H9 (cell line): ENCODE data around the gene CLRN1. TPM values are rescaled to one million over a fixed set of nuclear protein-coding genes. Genes with fewer than 3 reads are reported as not detected.

Experiments used
- DNase-seq: peaks from one replicate; pipeline ENCODE4 v3.0.0-alpha.2; 2017
- H2AFZ ChIP-seq: one replicate; pipeline ENCODE4 v1.6.1; 2013; ENCODE audit warnings: mild to moderate bottlenecking, low read length, control low read depth, moderate library complexity
- H2AK5ac ChIP-seq: 2 replicates; pipeline ENCODE4 v1.6.1; 2013; ENCODE audit warnings: low read length, control low read depth, mixed read lengths; ENCODE audit not compliant: insufficient read length
- H2BK120ac ChIP-seq: one replicate; pipeline ENCODE4 v1.6.1; 2013; ENCODE audit warnings: low read depth, mild to moderate bottlenecking, low read length, control low read depth, inconsistent platforms; ENCODE audit not compliant: poor library complexity, severe bottlenecking
- H2BK12ac ChIP-seq: 2 replicates; pipeline ENCODE4 v1.6.1; 2013; ENCODE audit warnings: low read length, control low read depth, mixed read lengths, low read depth; ENCODE audit not compliant: insufficient read length
- H2BK15ac ChIP-seq: 2 replicates; pipeline ENCODE4 v1.6.1; 2013; ENCODE audit warnings: low read depth, low read length, control low read depth
- H2BK20ac ChIP-seq: one replicate; pipeline ENCODE4 v1.6.1; 2013; ENCODE audit warnings: low read depth, mild to moderate bottlenecking, low read length, control low read depth, inconsistent platforms; ENCODE audit not compliant: poor library complexity, severe bottlenecking
- H2BK5ac ChIP-seq: 2 replicates; pipeline ENCODE4 v1.6.1; 2013; ENCODE audit warnings: low read length, control low read depth, mixed read lengths; ENCODE audit not compliant: insufficient read length
- H3K14ac ChIP-seq: 2 replicates; pipeline ENCODE4 v1.6.1; 2013; ENCODE audit warnings: low read length, control low read depth; ENCODE audit not compliant: insufficient read depth
- H3K18ac ChIP-seq: 2 replicates; pipeline ENCODE4 v1.6.1; 2013; ENCODE audit warnings: low read depth, mild to moderate bottlenecking, mixed read lengths, low read length, control low read depth; ENCODE audit not compliant: insufficient read length
- H3K23ac ChIP-seq: 2 replicates; pipeline ENCODE4 v1.6.1; 2013; ENCODE audit warnings: low read length, control low read depth, mixed read lengths, low read depth; ENCODE audit not compliant: insufficient read length
- H3K23me2 ChIP-seq: 2 replicates; pipeline ENCODE4 v1.6.1; 2013; ENCODE audit warnings: low read depth, mild to moderate bottlenecking, mixed read lengths, low read length, control low read depth; ENCODE audit not compliant: insufficient read length, poor library complexity, severe bottlenecking
- H3K27ac ChIP-seq: 2 replicates; pipeline ENCODE4 v1.5.1; 2013; ENCODE audit warnings: low read length, control low read depth, mixed read lengths, low read depth; ENCODE audit not compliant: insufficient read length
- H3K27me3 ChIP-seq: 2 replicates; pipeline ENCODE4 v1.6.1; 2013; ENCODE audit warnings: low read length, control low read depth, inconsistent platforms; ENCODE audit not compliant: insufficient read depth
- H3K4ac ChIP-seq: 2 replicates; pipeline ENCODE4 v1.6.1; 2013; ENCODE audit warnings: low read depth, mild to moderate bottlenecking, control low read depth, inconsistent platforms, low read length, moderate library complexity
- H3K4me1 ChIP-seq: 2 replicates; pipeline ENCODE4 v1.6.1; 2013; ENCODE audit warnings: low read length, control low read depth, inconsistent platforms; ENCODE audit not compliant: insufficient read depth
- H3K4me2 ChIP-seq: 2 replicates; pipeline ENCODE4 v1.6.1; 2013; ENCODE audit warnings: low read length, control low read depth, mixed read lengths; ENCODE audit not compliant: insufficient read length, insufficient read depth
- H3K56ac ChIP-seq: 2 replicates; pipeline ENCODE4 v1.6.1; 2013; ENCODE audit warnings: low read depth, mild to moderate bottlenecking, mixed read lengths, low read length, control low read depth; ENCODE audit not compliant: insufficient read length
- H3K79me1 ChIP-seq: 2 replicates; pipeline ENCODE4 v1.6.1; 2013; ENCODE audit warnings: low read depth, mild to moderate bottlenecking, moderate library complexity, low read length, control low read depth, inconsistent platforms; ENCODE audit not compliant: insufficient read depth, poor library complexity, severe bottlenecking
- H3K79me2 ChIP-seq: 2 replicates; pipeline ENCODE4 v1.6.1; 2013; ENCODE audit warnings: low read length, control low read depth, inconsistent platforms; ENCODE audit not compliant: insufficient read depth
- H3K9ac ChIP-seq: 2 replicates; pipeline ENCODE4 v1.6.1; 2013; ENCODE audit warnings: low read length, control low read depth, mixed read lengths; ENCODE audit not compliant: insufficient read length; ENCODE audit errors: extremely low read depth
- H3K9me3 ChIP-seq: one replicate; pipeline ENCODE4 v1.6.1; 2013; ENCODE audit warnings: low read depth, low read length, inconsistent platforms; ENCODE audit not compliant: control insufficient read depth
- H3T11ph ChIP-seq: one replicate; pipeline ENCODE4 v1.6.1; 2013; ENCODE audit warnings: mild to moderate bottlenecking, low read length, control low read depth, inconsistent platforms
- H4K20me1 ChIP-seq: one replicate; pipeline ENCODE4 v1.6.1; 2013; ENCODE audit not compliant: control insufficient read depth, insufficient read length, insufficient read depth
- H4K5ac ChIP-seq: 2 replicates; pipeline ENCODE4 v1.6.1; 2013; ENCODE audit warnings: low read depth, mild to moderate bottlenecking, mixed read lengths, low read length, control low read depth; ENCODE audit not compliant: insufficient read length
- H4K8ac ChIP-seq: replicated peaks from 2 replicates; pipeline ENCODE4 v1.6.1; 2013; ENCODE audit warnings: low read length, control low read depth, mixed read lengths, low read depth; ENCODE audit not compliant: insufficient read length
- H4K91ac ChIP-seq: 2 replicates; pipeline ENCODE4 v1.6.1; 2013; ENCODE audit warnings: low read depth, mild to moderate bottlenecking, moderate library complexity, mixed read lengths, low read length, control low read depth; ENCODE audit not compliant: insufficient read length
- H3K27ac Mint-ChIP-seq, 3 experiments: 2 replicates in 2 of 3; 3 replicates in 1 of 3; pipeline ENCODE4 v1.8.0; 2020 to 2021; ENCODE audit warnings: mixed read lengths in 3 of 3, mild to moderate bottlenecking in 1 of 3, moderate library complexity in 1 of 3
- H3K27me3 Mint-ChIP-seq: 2 replicates; pipeline ENCODE4 v1.8.0; 2021; ENCODE audit warnings: low read depth, mild to moderate bottlenecking, moderate library complexity, mixed read lengths
- H3K36me3 Mint-ChIP-seq, 3 experiments: 2 replicates in 2 of 3; 3 replicates in 1 of 3; pipeline ENCODE4 v1.8.0; 2020 to 2021; ENCODE audit warnings: low read depth in 3 of 3, mixed read lengths in 3 of 3; ENCODE audit not compliant: insufficient read depth in 1 of 3
- H3K4me1 Mint-ChIP-seq, 2 experiments: 2 replicates each; pipeline ENCODE4 v1.8.0; 2020; ENCODE audit warnings: mixed read lengths in 2 of 2
- H3K4me3 Mint-ChIP-seq, 2 experiments: 2 replicates in 1 of 2; 3 replicates in 1 of 2; pipeline ENCODE4 v1.8.0; 2020 to 2021; ENCODE audit warnings: mild to moderate bottlenecking in 2 of 2, mixed read lengths in 2 of 2, moderate library complexity in 1 of 2
- H3K9me3 Mint-ChIP-seq, 2 experiments: 2 replicates in 1 of 2; 3 replicates in 1 of 2; pipeline ENCODE4 v1.8.0; 2020; ENCODE audit warnings: mild to moderate bottlenecking in 2 of 2, mixed read lengths in 2 of 2, moderate library complexity in 1 of 2
- WGBS: extraction: QIAGEN DNeasy Blood & Tissue Kit; methylation state at CpG from one replicate; pipeline ENCODE4 v1.1.7; 2013; ENCODE audit warnings: missing lambda C conversion rate, low lambda C conversion rate, mixed read lengths; ENCODE audit not compliant: insufficient read length; ENCODE audit errors: extremely low coverage; 5-methylcytosine and 5-hydroxymethylcytosine counted together
- total RNA-seq: library from RNA; stranded (reverse); gene quantifications from 2 replicates; pipeline ENCODE4 v1.2.1, GENCODE V29; 2021
- TF ChIP-seq, protein P1 (sequence below): fragments of 200-600 bp; sonication (generic); conservative IDR thresholded peaks from 3 replicates; pipeline ENCODE4 v1.8.0; 2021; ENCODE audit warnings: antibody characterized with exemption, mild to moderate bottlenecking

CLRN1 gene
- total RNA-seq, 1 experiment from 2014 or later, result not detected

DNA sequence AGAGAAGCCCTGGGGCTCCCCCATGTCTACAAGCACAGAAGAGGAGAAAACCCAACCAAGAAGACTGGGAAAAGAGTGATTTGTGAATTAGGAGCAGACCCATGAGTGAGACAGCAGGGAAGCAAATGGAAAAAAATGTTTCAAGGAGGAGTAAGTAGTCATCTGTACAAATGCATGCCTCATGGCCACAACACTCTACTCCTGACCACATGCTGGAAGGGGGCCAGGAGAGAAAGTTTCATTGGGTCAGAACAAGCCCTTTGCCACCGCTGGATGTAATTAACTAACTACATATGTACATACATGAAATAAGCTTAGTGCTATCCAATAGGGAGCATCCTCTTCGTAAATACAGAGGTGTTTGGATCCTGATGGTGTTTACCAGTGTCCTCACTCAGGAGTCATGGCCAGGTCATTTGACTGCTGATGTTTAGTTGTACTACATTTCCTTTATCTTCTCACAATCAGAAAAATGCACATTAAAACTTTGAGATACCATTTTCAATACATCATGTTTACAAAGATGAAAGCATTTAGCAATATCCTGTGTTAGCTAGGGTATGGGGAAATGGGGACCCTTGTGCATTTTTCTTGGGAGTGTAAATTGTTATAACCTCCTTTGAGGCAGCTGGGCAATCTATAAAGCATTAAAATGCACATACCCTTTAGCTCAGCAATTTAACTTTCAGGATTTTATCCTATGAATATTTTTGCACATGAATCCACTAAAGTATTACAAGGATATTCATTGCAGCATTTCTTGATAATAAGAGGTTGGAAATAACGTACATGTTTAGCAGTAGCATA lies 27.1 kb downstream of the CLRN1 start:
- H3T11ph ChIP-seq, result no peak overlapping the region
- no peak overlapping the region for H3K4ac ChIP-seq
- H2AK5ac ChIP-seq, result no peak overlapping the region
- Mint-ChIP-seq H3K27ac (0 out of 7 replicates have a peak overlapping the region, but pooled peaks of 1 of the 3 experiments have one; percentile 6), H3K4me1 (no peaks in the 10 kb centered on the region), H3K36me3 (no peaks in the 10 kb centered on the region), H3K9me3 (peaks cover 0 to 1% of the 10 kb centered on the region in 2 experiments; a peak in 2 of 5 replicates), H3K4me3 (no peak overlapping the region), H3K27me3 (no peaks in the 10 kb centered on the region)
- no peaks in the 10 kb centered on the region for H3K79me2 ChIP-seq
- no peak overlapping the region for H3K14ac ChIP-seq
- no peak overlapping the region for H3K4me2 ChIP-seq
- no peak overlapping the region for H3K18ac ChIP-seq
- H4K5ac ChIP-seq, result no peak overlapping the region
- H3K79me1 ChIP-seq, result no peaks in the 10 kb centered on the region
- no CpG with 5 or more reads among the region's 3 CpGs for WGBS
- H2BK120ac ChIP-seq, result no peak overlapping the region
- H3K23ac ChIP-seq, result no peak overlapping the region
- H2BK20ac ChIP-seq, result no peak overlapping the region
- no peak overlapping the region for H4K8ac ChIP-seq
- H3K4me1 ChIP-seq, result no peaks in the 10 kb centered on the region
- H3K23me2 ChIP-seq, result no peaks in the 10 kb centered on the region
- DNase-seq, result no peak
- H3K9me3 ChIP-seq, result no peaks in the 10 kb centered on the region
- H2BK12ac ChIP-seq, result no peak overlapping the region
- no peak overlapping the region for H2BK15ac ChIP-seq
- no peak overlapping the region for H3K9ac ChIP-seq
- H4K91ac ChIP-seq, result no peak overlapping the region
- no peak overlapping the region for H3K56ac ChIP-seq
- TF ChIP-seq, protein P1, sequence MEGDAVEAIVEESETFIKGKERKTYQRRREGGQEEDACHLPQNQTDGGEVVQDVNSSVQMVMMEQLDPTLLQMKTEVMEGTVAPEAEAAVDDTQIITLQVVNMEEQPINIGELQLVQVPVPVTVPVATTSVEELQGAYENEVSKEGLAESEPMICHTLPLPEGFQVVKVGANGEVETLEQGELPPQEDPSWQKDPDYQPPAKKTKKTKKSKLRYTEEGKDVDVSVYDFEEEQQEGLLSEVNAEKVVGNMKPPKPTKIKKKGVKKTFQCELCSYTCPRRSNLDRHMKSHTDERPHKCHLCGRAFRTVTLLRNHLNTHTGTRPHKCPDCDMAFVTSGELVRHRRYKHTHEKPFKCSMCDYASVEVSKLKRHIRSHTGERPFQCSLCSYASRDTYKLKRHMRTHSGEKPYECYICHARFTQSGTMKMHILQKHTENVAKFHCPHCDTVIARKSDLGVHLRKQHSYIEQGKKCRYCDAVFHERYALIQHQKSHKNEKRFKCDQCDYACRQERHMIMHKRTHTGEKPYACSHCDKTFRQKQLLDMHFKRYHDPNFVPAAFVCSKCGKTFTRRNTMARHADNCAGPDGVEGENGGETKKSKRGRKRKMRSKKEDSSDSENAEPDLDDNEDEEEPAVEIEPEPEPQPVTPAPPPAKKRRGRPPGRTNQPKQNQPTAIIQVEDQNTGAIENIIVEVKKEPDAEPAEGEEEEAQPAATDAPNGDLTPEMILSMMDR, result no peak
- H4K20me1 ChIP-seq, result no peaks in the 10 kb centered on the region
- no peak overlapping the region for H3K27ac ChIP-seq
- H2BK5ac ChIP-seq, result no peak overlapping the region
- H2AFZ ChIP-seq, result no peak overlapping the region
- no peaks in the 10 kb centered on the region for H3K27me3 ChIP-seq
